ENCODE results near the gene MDN1. TPM values are rescaled to one million over a fixed set of nuclear protein-coding genes. Genes with fewer than 3 reads are reported as not detected.

The MDN1 gene
- total RNA-seq, 1 experiment from 2014 or later, result 20.5 TPM

DNA sequence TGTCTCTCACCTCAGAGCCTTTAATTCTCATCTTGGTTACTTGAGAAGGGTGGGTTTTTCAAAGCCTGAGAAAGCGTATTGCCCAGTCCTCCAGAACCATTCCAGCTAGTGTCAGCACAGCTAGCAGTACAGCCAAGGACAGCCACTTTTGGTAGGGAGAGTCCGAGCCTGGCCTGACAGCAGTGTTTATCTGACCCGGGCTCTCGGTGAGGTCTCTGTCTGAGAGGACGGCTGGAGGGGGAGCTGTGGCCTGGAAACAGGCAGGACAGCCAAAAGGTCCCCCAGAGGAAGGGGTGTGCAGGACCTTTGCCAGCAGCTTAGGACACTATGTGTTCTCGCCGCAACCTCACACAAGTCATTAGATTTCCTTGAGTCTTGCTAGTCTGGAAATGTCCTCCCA is 219.9 kb downstream of the MDN1 start:
- DNase-seq (no peak), ATAC-seq (no peak)
- CTCF ChIA-PET, result no interaction called here
- H3K36me3 ChIP-seq (ENCODE audit: low read depth, low read length), result no peaks in the 10 kb centered on the region
- intact Hi-C loops (cut with micrococcal nuclease), result loop anchor here (5.0 kb wide), 2 partner anchors 167 to 227 kb away; partner anchors contain the start of gene ANKRD6
- no peak overlapping the region for H3K4me2 ChIP-seq (ENCODE audit: low read length)
- H3K27me3 ChIP-seq (ENCODE audit: low read length), result no peaks in the 10 kb centered on the region
- BruUV-seq (replicated peaks), result no TSS peak
- no peaks in the 10 kb centered on the region for H3K4me1 ChIP-seq (ENCODE audit: insufficient read depth, low read length)
- H4K20me1 ChIP-seq (ENCODE audit: low read length), result no peaks in the 10 kb centered on the region
- H2AFZ ChIP-seq (ENCODE audit: low read length), result no peak overlapping the region
- H3F3A ChIP-seq (ENCODE audit: low read length, unreplicated experiment), result no peaks in the 10 kb centered on the region
- no peak overlapping the region for H3K9ac ChIP-seq (ENCODE audit: low read length)
- H3K9me2 ChIP-seq (replicated peaks; ENCODE audit: low read length), result no peaks in the 10 kb centered on the region
- no peaks in the 10 kb centered on the region for H3K9me3 ChIP-seq (ENCODE audit: low read length)
- TF ChIP-seq EZH2phosphoT487 (IDR thresholded peaks at IDR 0.05; ENCODE audit: borderline replicate concordance, low read length) (no peak), EZH2 (IDR thresholded peaks at IDR 0.05; ENCODE audit: low read length, unreplicated experiment) (no peak), CTCF (conservative IDR thresholded peaks at IDR 0.05; ENCODE audit: low read depth, low read length) (no peak)
- H3K27ac ChIP-seq (ENCODE audit: low read length), result no peak overlapping the region
- POLR2A ChIA-PET (ENCODE audit: unreplicated experiment), result no interaction called here
- no peak overlapping the region for H3K4me3 ChIP-seq (ENCODE audit: low read length)
- H3K79me2 ChIP-seq (ENCODE audit: low read length), result no peaks in the 10 kb centered on the region

- no peaks in the 10 kb centered on the region for H3K9me3 ChIP-seq (ENCODE audit: low read length)
- H3K4me1 ChIP-seq (ENCODE audit: insufficient read depth, low read length), result no peaks in the 10 kb centered on the region
- peak overlapping the region; percentile 72 for H2AFZ ChIP-seq (ENCODE audit: low read length)
- no peaks in the 10 kb centered on the region for H4K20me1 ChIP-seq (ENCODE audit: low read length)
- no peaks in the 10 kb centered on the region for H3K79me2 ChIP-seq (ENCODE audit: low read length)
- intact Hi-C loops (cut with micrococcal nuclease), result loop anchor here (5.0 kb wide), 2 partner anchors 166 to 226 kb away; partner anchors contain the start of gene ANKRD6
- peak; percentile 75 for DNase-seq
- TF ChIP-seq EZH2phosphoT487 (IDR thresholded peaks at IDR 0.05; ENCODE audit: borderline replicate concordance, low read length) (no peak), CTCF (conservative IDR thresholded peaks at IDR 0.05; ENCODE audit: low read depth, low read length) (peak; percentile 60)
- H3K4me3 ChIP-seq (ENCODE audit: low read length), result 0 out of 2 replicates have a peak overlapping the region, but pooled peaks have one; percentile 30
- H3K9me2 ChIP-seq (replicated peaks; ENCODE audit: low read length), result no peaks in the 10 kb centered on the region
- peak; percentile 49 for ATAC-seq
- no peak overlapping the region for H3K27ac ChIP-seq (ENCODE audit: low read length)
- ChIA-PET POLR2A (ENCODE audit: unreplicated experiment) (no interaction called here), CTCF (interaction anchor here (0.8 kb wide), 2 partner anchors 165 to 226 kb away, joined by 3 to 4 read pairs; partner anchors contain the start of gene ANKRD6)
- H3K9ac ChIP-seq (ENCODE audit: low read length), result no peak overlapping the region
- BruUV-seq (replicated peaks), result no TSS peak
- H3K36me3 ChIP-seq (ENCODE audit: low read depth, low read length), result no peaks in the 10 kb centered on the region
- H3K27me3 ChIP-seq (ENCODE audit: low read length), result no peaks in the 10 kb centered on the region
- H3F3A ChIP-seq (ENCODE audit: low read length, unreplicated experiment), result no peaks in the 10 kb centered on the region
- H3K4me2 ChIP-seq (ENCODE audit: low read length), result peak overlapping the region; percentile 21; the same call in 1 of the 2 replicates
These were observed 221.6 kb downstream of the MDN1 start for GRCh38 chr6:89597988-89598387.

DNA sequence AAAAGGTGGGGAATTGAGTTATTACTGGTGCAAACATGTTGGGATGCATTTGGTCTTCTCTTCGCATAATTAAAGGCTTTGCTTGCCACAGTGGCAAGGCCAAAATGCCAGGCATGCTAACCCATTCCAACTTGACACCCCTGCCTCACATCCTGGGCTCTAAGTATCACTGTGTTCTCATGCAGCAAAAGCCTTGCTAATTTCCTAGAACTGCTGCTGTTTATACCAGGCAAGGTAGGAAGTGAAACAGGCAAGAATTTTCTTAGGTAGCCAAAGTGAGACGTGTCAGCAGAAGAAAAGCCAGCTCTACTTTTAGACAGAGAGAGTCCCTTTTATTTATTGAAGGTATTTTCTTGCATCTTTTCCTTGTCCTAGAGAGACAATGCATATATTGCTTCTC is 222.2 kb downstream of the MDN1 start:
- H4K20me1 ChIP-seq (ENCODE audit: low read length), result no peaks in the 10 kb centered on the region
- no peak for TF ChIP-seq CTCF (conservative IDR thresholded peaks at IDR 0.05; ENCODE audit: low read depth, low read length)
- no peak for TF ChIP-seq EZH2phosphoT487 (IDR thresholded peaks at IDR 0.05; ENCODE audit: borderline replicate concordance, low read length)
- TF ChIP-seq EZH2 (IDR thresholded peaks at IDR 0.05; ENCODE audit: low read length, unreplicated experiment), result no peak
- H3K36me3 ChIP-seq (ENCODE audit: low read depth, low read length), result no peaks in the 10 kb centered on the region
- no peak overlapping the region for H3K4me3 ChIP-seq (ENCODE audit: low read length)
- no peak overlapping the region for H2AFZ ChIP-seq (ENCODE audit: low read length)
- no peak for DNase-seq
- ChIA-PET CTCF (no interaction called here), POLR2A (ENCODE audit: unreplicated experiment) (no interaction called here)
- no peaks in the 10 kb centered on the region for H3K9me2 ChIP-seq (replicated peaks; ENCODE audit: low read length)
- no peaks in the 10 kb centered on the region for H3K9me3 ChIP-seq (ENCODE audit: low read length)
- no TSS peak for BruUV-seq (replicated peaks)
- intact Hi-C loops (cut with micrococcal nuclease), result loop anchor here (5.0 kb wide), 2 partner anchors 165 to 225 kb away; partner anchors contain the start of gene ANKRD6
- H3K4me1 ChIP-seq (ENCODE audit: insufficient read depth, low read length), result no peaks in the 10 kb centered on the region
- H3F3A ChIP-seq (ENCODE audit: low read length, unreplicated experiment), result no peaks in the 10 kb centered on the region
- no peak overlapping the region for H3K4me2 ChIP-seq (ENCODE audit: low read length)
- no peaks in the 10 kb centered on the region for H3K79me2 ChIP-seq (ENCODE audit: low read length)
- no peak for ATAC-seq
- H3K27me3 ChIP-seq (ENCODE audit: low read length), result no peaks in the 10 kb centered on the region
- no peak overlapping the region for H3K9ac ChIP-seq (ENCODE audit: low read length)
- H3K27ac ChIP-seq (ENCODE audit: low read length), result no peak overlapping the region
